Kasumi-1 (cell line): ENCODE data around the gene SH3GLB2.
"Not testable (repeated sequence)": the region's sequence is repeated elsewhere in the genome, so short reads cannot be mapped to it uniquely, and the experiment has no call there.

ENCODE experiments used
- DNase-seq, 2 experiments: peaks; one replicate each; lab custom pipeline; 2025; lab: John Stamatoyannopoulos, UW

SH3GLB2 gene

DNA sequence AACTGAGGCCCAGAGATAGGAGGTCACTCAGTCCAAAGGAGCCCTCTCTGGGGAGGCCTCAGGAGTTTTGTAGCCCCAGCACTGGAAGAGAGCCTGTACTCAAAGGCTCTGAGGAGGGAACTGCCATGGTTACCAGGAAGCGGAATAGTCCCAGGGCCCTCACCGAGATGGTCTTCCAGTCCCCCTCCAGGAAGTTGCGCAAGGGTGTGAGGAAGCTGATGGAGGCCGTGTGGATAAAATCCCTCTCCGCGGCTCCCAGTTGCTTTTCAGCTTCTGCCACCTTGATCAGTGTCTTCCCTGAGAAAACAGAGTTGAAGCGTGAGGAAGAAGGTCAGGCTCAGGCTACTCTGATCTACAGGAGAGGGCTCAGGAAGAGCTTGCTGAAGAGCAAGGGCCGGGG is 13.5 kb downstream of the SH3GLB2 start:
- peak in 1 of 2 experiments; percentile 19 for DNase-seq

DNA sequence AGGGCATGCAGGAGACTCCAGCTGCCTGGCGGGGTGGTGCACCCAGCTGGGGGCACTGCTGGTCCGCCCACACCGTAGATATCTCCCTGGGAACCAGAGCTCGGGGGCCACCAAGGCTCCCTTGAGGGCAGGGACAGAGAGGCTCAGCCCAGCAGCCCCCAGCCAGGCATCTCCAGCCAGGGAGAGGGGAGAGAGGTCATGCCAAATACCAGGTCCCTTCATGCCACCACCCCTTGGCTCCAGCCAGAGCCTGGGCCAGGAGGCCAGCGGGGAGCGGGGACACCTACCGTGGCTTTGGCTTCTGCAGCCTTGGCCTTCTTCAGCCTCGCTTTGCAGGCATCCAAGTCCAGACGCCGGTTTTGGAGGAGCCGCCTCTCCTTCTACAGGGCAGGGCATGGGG is 14.0 kb downstream of the SH3GLB2 start:
- DNase-seq, result no peak

DNA sequence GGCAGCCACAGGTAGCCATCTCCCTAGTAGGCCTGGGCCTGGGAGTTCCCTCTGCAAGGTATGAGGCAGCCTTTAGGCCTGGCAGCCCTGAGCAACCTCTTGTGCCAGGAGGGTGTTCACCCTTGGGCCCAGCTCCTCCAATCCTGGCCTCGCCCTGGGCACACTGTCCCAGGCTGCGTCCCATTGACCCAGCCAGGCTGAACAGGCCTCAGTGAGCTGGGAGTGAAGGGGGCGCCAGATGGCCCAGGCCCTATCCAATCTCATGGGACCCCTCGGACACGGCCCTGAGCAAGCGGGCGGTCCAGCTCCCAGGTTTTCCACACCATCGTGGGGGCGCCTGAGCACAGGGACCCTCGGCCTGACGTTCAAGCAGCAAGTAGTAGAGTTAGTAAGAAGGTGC is 14.5 kb downstream of the SH3GLB2 start:
- no peak for DNase-seq

DNA sequence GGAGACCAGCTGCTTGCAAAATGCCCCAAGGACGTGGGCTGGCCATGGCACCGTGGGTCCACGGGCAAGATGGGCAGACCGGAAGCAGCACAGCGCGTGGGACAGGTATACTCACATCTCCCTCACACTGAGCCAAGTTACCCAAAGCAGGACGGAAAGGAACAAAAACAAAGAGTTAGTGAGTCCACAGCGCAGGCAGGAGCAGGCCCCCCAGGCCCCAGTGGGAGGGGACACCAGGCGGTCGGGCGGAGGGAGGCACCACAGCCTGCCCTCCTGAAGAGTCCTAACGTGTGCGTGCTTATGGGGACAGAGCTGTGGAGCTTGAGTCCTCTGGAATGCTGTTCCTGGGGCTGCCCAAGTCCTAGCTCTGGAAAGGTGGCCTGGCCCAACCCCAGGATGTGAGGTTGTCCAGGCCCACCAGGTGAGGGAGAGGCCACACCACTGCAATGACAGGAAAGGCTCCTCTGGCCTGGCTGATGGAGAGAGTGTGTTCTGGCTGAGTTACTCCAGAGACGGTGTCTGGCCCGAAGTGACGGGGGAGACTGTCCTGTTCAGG is 15.2 kb downstream of the SH3GLB2 start:
- DNase-seq, result no peak

DNA sequence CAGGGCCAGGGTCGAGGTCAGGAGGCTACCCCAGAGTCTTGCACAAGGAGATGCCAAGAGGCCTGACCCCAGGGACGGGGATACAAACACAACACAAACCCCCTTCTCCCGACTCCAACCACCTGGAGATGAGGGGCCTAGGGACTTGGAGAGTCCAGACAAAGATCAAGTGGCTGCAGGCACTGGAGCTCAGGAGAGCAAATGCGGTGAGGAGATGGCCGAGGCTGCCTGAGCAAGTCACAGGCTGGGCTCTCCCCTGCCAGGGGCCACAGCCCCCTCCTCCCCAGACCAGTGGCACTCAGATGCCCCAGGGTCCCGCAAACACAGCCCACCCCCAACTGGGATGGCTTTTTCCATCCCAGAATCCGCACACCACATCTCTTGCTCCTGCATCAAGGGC is 15.8 kb downstream of the SH3GLB2 start:
- DNase-seq, result no peak

DNA sequence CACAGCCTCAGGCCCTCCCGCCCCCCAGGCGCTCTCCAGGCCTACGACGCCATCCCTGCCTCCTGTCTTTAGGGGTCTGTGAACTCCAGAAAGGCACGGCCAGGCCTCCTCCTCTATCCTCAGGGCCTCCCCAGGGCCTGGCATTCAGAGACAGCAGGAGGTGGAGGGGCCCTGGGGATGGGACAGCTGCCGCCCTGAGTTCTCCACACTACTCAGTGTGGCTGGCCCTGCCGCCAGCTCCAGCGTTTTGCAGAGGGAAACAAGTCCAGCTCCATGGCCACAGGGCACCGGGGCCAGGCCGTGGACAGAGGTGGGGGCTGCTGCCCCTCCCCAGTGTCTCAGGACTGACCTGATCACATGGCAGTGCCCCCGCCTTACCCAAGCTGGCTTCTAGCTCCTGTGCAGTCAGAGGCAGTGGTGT is 16.4 kb downstream of the SH3GLB2 start:
- DNase-seq, result no peak

DNA sequence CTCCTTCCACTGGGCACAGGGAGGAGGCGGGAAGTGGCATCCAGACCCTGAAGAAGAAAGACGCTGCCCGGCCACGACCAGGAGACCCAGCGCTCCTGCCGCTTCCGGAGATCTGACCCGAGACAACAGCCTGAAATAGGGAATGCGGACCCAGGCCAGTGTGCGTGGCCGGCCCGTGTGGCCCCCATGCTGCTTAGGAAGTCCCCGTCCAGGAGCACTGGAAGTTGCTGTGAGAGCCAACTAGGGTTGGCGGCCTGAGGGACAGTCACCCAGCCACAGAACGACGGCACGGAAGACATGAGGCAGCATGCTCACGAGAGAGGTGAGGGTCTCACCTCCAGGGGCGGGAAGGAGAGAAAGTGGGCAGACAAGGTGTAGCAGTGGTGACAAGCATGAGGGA is 17.0 kb downstream of the SH3GLB2 start:
- DNase-seq, result no peak

DNA sequence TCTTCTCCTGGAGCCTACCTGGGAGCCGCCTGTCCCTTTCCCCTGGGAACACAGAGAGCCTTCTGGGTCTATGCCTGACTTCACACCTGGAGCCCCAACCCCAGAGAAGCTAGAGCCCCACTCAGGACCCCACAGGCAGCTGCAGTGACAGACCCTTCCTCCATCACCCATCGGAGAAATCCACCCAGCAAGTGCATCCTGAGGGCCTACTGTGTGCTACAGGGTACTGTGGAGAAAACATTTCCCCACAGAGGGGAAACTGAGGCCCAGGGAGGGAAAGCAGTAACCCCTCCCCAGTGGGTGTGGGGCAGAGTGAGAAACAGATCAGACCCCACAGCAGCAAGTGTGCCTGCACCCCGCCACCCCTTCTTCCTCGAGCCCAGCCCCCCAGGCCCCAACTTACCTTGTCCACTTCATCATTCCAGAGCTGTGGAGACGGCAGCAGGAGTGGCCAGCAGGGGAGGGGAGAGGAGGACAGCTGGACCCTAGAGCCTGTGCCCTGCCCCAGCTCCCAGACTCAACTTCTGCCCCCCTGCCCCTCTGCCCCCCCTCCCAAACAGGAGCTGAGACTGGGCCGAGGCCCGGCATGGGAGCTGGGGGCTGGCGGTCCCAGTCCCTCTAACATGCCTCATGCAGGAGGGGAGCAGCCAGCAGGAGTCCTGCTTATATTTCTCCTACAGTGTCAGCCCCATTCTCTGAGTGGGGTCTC is 17.7 kb downstream of the SH3GLB2 start:
- DNase-seq, result no peak

DNA sequence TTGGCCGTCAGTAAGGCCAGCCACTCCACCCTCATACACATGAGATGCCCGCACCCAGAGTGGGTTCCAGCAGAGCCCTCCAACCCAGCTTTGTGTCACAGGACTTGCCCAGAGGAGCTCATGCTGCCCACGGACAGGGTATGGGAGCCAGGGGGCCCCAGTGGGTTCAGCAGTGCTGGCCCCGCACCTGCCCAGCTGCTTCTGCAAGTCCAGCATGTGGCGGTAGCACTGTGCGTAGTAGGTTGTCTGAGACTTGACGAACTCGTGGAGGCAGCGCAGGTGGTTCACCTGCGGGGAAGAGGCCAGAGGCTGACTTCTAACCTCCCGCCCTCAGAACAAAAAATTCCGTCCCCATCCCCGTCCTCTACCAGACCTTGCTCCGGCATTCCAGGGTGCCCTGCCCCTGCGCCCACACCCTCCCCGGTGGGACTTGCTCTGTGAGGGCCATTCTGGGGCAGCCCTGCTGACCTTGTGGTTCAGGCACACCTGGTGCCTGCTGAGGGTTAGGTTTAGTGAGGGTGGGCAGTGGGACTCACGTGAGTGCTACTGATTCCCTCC is 18.5 kb downstream of the SH3GLB2 start:
- DNase-seq, result no peak

DNA sequence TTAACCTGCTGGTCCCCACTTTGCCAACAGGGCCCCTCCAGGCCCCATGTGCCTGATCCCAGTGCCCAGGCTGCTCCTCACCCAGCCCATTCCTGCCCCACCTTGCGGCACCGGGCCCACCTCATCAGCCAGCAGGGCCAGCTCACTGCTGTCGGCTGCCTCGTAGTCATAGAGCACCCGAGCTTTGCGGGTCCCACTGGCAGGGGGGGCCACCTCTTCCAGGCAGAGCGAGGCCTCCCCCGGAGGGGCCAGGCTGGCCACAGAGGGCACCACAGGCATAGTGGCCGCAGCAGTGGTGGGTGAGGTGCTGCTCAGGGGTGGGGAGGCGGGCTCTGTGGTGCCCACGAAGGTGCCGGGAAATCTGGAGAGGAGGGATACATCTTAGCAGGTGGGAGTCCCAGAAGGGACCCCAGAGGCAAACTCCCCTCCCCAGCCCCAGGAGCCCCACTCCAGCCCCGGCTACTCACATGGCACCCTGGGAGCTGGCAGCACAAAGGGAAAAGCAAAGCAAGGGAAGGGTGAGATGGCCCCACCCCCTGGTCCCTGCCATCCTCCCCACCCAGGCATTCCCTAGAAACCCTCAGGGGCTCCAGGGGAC is 19.0 kb downstream of the SH3GLB2 start:
- DNase-seq, result no peak

DNA sequence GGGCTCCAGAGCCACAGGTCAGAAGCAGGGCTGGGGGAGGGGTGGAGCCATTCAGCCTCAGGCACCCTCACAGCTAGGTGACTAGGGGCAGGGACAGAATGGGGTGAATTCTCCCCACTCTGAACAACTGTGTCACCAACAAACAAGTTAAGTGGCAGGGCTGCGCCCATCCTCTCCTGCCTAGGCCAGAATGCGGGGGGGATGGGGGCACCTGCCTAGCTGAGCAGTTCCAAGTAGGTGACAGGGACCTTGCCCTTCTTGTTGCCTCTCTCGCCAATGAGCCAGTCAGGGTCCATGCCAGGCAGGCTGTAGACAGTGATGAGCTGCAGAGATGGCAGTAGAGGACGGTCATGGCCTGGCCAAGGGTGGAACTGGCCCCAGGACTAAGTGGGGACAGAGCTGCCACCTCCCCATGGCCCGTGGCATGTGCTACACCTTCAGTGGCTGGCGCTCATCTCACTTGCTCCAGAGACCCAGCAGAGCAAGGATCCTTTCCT is 19.6 kb downstream of the SH3GLB2 start:
- no peak for DNase-seq

DNA sequence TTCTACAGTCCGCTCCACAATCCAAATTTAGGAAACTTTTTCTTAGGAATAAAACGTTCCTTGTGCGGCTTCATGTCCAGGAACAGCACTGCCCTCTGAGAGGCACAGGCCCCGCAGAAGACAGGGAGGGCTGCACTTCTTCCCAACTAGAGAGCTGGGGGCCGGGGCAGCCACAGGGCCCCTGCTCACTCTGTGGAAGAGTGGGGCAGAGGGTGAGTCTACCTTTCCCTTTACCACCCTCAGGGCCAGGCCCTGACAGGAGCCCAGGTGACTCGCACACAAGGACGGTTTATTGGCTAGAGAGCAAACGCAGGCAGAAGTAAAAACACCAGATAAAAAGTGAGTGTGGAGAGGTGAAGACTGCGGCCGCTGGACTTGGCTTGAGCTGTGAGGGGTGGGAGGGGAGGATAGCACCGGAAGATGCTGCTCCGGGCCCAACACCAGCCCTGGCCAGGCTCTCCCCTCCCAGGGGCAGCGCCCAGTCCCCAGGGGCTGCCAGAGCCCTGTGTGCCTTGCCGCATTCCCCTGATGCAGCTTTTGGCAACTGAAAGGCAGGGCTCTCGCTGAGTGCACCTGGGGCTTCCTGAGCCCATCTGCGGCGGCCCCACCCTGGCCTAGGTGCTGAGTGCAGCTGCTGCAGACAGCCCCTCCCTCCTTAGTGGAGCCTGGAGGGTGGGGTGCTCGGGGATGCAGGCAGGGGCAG is 20.2 kb downstream of the SH3GLB2 start:
- no peak for DNase-seq

DNA sequence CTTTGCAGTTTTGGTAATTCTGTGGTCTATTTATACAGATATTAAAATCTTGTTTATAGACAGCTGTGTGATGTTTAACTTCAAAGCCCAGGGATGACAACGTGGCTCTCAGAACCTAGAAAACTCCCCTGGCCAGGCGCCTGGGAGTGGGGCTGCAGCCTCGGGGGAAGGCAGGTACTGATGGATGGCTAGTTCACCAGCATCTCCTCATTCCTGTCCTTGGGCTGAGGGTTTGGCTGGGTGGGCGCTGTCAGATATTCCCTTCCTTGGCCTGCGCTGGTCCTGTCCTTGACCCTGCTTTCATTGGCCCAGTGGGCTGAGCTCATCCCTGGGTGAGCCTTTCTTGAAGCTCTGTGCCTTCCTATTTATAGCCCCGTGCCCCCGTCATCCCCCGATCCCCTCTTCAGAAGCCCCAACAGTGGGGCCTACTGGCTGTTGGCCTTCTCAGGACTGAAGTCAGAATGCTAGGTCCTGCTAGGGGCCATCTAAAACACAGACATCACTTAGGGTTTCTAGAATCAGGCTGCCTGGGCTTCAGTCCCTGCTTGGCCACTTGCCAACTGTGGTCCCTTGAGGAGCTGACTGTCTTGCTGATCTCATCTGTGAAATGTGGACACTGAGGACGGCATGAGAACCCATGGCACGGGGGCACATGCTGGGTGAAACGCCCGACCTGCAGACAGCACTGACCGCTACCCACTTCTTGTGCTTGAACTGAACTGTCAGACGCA is 20.9 kb downstream of the SH3GLB2 start:
- DNase-seq, result no peak

DNA sequence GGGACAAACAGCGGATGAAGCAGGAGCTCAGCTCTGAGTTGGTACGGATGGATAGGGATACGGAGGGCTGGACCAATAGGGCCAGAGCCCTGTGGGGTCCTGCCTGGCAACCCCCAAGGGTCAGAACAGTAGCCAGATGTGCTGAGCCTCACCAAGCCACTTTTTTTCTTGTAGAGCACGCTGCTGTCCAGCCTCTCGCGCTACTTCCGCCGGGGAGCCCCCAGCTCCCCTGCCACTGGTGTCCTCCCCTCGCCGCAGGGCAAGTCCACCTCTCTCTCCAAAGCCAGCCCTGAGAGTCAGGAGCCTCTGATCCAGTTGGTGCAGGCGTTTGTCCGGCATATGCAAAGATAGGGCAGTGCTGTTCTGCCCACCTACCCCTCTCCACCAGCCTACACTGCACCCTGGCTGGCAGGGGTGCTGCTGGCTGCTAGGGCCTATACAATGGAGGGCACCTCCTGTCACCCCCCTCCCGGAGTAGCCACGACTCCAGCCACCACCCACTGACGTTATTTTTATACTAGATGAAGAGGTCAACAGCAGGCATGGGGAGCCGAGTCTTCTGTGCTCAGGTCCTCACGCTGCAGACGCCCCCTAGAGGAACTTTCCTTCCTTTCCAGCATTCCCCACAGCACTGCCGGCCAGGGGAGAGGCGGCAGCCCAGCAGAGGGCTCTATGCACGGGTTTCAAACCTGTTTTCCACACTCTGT is 21.6 kb downstream of the SH3GLB2 start:
- DNase-seq, result peak; percentile 75 to 89

DNA sequence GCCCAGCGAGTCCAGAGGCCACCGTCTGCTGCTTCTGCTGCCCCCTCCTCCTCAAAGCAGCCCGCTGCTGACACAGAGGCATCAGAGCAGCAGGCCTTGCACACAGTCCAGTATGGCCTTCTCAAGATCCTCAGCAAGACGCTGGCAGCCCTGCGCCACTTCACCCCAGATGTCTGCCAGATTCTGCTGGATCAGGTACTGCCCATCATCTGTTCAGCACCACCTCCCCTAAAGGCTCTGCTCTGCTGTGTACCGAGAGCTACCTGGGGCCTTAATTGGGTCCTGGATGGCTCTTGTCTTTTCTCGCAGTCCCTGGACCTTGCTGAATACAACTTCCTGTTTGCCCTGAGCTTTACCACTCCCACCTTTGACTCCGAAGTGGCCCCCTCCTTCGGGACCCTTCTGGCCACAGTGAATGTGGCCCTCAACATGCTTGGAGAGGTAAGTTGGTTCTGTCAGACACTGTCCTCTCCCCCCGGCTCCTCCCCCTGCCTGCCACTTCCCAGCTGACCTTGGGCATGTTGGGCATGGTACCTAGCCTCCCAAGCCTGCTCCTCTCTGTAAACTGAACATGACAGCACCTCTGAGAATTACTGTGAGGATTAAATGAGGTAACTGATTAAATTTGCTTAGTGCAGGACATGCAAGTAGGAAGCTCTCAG is 22.7 kb downstream of the SH3GLB2 start:
- no peak for DNase-seq

DNA sequence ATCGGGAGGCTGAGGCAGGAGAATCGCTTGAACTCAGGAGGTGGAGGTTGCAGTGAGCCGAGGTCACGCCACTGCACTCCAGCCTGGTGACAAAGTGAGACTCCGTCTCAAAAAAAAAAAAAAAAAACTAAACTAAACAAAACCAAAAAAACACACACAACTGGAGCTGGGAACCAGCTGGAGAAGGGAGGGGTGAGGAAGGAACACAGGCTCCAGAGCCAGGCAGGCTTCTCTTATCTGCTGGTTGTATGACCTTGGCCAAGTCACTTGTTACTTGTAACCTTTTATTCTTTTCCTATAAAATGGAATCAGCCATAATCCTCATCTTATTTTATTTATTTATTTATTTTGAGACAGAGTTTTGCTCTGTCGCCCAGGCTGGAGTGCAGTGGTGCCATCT is 24.0 kb downstream of the SH3GLB2 start:
- not testable (repeated sequence) for DNase-seq

DNA sequence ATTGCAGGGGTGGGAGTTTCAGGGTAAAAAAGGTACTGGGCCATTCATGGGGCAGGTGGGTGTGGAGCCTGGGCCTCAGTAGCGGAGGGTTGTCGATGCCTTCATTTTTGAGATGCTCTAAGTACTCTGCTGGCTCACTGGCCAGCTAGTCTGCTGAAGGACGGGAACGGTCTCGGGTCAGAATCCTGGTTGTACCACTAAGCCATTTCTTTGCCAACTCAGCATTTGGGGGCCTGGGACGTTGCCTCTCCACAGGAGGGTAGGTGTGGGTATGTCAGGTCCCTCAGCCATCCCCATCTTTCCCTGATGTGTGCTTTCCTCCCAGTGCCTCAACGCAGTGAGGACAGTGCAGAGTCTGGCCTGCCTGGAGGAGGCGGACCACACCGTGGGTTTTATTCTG is 25.1 kb downstream of the SH3GLB2 start:
- DNase-seq, result no peak

DNA sequence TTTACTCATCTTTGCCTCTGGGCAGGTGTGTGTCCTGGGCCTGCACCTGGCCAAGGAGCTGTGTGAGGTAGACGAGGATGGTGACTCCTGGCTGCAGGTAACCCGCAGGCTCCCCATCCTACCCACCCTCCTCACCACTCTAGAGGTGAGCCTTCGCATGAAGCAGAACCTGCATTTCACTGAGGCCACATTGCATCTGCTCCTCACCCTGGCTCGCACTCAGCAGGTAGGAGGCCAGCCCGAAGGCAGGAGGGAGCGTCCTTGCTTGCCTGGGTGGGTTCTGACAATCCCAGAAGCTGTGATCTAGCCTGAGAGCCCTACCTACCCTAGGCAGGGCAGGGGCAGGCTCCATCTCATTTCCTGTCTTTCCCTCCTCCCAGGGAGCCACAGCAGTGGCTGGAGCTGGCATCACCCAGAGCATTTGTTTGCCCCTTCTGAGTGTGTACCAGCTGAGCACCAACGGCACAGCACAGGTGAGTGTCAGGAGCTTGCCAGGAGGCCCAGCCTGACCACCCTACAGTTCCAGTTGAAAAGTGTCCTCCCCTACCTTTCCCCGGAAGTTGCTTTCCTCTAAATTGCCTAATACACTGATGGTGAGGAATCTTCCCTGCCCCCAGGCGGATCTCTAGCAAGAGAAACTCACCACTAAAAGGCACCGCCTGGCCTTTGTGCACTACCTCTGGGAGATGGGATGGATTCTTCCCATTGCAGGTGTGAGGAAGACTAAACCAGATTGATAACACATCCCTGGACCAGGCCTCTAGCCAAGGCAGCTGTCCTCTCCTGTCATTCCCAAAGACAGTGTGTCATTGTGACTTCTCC is 26.4 kb downstream of the SH3GLB2 start:
- no peak for DNase-seq

DNA sequence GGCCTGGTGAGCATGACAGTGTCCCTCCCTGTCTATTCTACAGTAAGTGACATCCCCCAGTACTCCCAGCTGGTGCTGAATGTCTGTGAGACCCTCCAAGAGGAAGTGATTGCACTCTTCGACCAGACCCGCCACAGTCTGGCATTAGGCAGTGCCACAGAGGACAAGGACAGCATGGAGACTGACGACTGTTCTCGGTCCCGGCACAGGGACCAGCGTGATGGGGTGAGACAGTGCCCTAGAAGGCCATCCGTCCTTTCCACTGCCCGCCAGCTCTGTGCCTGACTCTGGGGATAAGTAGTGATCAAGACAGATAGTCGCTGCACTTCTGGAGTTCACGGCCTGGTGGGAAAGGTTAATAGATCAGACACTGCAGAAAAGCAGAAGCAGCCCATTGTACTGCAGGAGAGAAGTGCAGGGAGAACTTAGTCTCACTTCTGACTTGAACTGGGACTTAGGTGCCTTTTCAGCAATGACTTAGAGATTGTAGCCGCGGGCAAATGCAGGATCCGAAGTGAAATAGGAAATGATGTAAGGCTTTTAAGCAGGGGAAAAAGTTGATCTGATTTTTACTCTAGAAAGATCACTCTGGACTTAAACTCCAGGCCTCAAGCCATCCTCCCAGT is 28.4 kb downstream of the SH3GLB2 start:
- DNase-seq, result no peak
